Measurements from ENCODE around the gene PLA2G4D. TPM values are rescaled to one million over a fixed set of nuclear protein-coding genes. Genes with fewer than 3 reads are reported as not detected.
A peak's percentile ranks its signal among the peaks of the same experiment; 100 is the strongest.

PLA2G4D gene
- total RNA-seq, 1 donor from 2014 or later = 26.5 TPM

GRCh38 chr15:42118650-42119445, 24.5 kb upstream of the PLA2G4D start:
- no peak overlapping the region for H3K27ac ChIP-seq
- H3K4me3 ChIP-seq = no peak overlapping the region
- H3K9me3 ChIP-seq = no peaks in the 10 kb centered on the region
- intact Hi-C loops (cut with DNase I) = no loop called here
- no peaks in the 10 kb centered on the region for H3K27me3 ChIP-seq
- H3K4me1 ChIP-seq = peaks cover 10% of the 10 kb centered on the region
- H3K36me3 ChIP-seq = no peaks in the 10 kb centered on the region
- TF ChIP-seq POLR2A (IDR thresholded peaks at IDR 0.05) (no peak), CTCF (IDR thresholded peaks at IDR 0.05) (no peak), POLR2AphosphoS5 (IDR thresholded peaks at IDR 0.05; ENCODE audit: insufficient read depth in 1 of 2, low read depth in 1 of 2) (peak in 1 of 2 donors; percentile 14)
- no peak for DNase-seq (ENCODE audit: extremely low spot score in 2 of 2)

- intact Hi-C loops (cut with DNase I) = no loop called here
- H3K36me3 ChIP-seq = no peaks in the 10 kb centered on the region
- DNase-seq (ENCODE audit: extremely low spot score in 2 of 2) = no peak
- H3K4me3 ChIP-seq = no peak overlapping the region
- no peak overlapping the region for H3K27ac ChIP-seq
- no peaks in the 10 kb centered on the region for H3K9me3 ChIP-seq
- H3K4me1 ChIP-seq = no peaks in the 10 kb centered on the region
- no peaks in the 10 kb centered on the region for H3K27me3 ChIP-seq
- TF ChIP-seq POLR2A (IDR thresholded peaks at IDR 0.05) (no peak), CTCF (IDR thresholded peaks at IDR 0.05) (no peak), POLR2AphosphoS5 (IDR thresholded peaks at IDR 0.05; ENCODE audit: insufficient read depth in 1 of 2, low read depth in 1 of 2) (no peak)
Measured at GRCh38 chr15:42111924-42112323, 17.6 kb upstream of the PLA2G4D start.

- no peak overlapping the region for H3K4me3 ChIP-seq
- H3K27me3 ChIP-seq = no peaks in the 10 kb centered on the region
- no peak for TF ChIP-seq CTCF (IDR thresholded peaks at IDR 0.05)
- DNase-seq (ENCODE audit: extremely low spot score in 2 of 2) = no peak
- H3K9me3 ChIP-seq = no peaks in the 10 kb centered on the region
- H3K36me3 ChIP-seq = no peaks in the 10 kb centered on the region
- no peak overlapping the region for H3K27ac ChIP-seq
- no peaks in the 10 kb centered on the region for H3K4me1 ChIP-seq
- intact Hi-C loops (cut with DNase I) = no loop called here
Measured at GRCh38 chr15:42110367-42110766, 16.0 kb upstream of the PLA2G4D start.

GRCh38 chr15:42108806-42109205, 14.4 kb upstream of the PLA2G4D start:
- TF ChIP-seq POLR2A (IDR thresholded peaks at IDR 0.05) (no peak), CTCF (IDR thresholded peaks at IDR 0.05) (no peak), POLR2AphosphoS5 (IDR thresholded peaks at IDR 0.05; ENCODE audit: insufficient read depth in 1 of 2, low read depth in 1 of 2) (no peak)
- H3K9me3 ChIP-seq = no peaks in the 10 kb centered on the region
- no peaks in the 10 kb centered on the region for H3K36me3 ChIP-seq
- H3K27me3 ChIP-seq = no peaks in the 10 kb centered on the region
- intact Hi-C loops (cut with DNase I) = no loop called here
- no peak for DNase-seq (ENCODE audit: extremely low spot score in 2 of 2)
- no peak overlapping the region for H3K4me3 ChIP-seq
- H3K27ac ChIP-seq = no peak overlapping the region
- H3K4me1 ChIP-seq = no peaks in the 10 kb centered on the region

- Histone ChIP-seq H3K4me3 (no peak overlapping the region), H3K9me3 (no peaks in the 10 kb centered on the region), H3K27ac (no peak overlapping the region), H3K4me1 (no peaks in the 10 kb centered on the region), H3K27me3 (no peaks in the 10 kb centered on the region), H3K36me3 (no peaks in the 10 kb centered on the region)
- intact Hi-C loops (cut with DNase I) = no loop called here
- no peak for DNase-seq (ENCODE audit: extremely low spot score in 2 of 2)
- TF ChIP-seq POLR2AphosphoS5 (IDR thresholded peaks at IDR 0.05; ENCODE audit: insufficient read depth in 1 of 2, low read depth in 1 of 2) (no peak), POLR2A (IDR thresholded peaks at IDR 0.05) (no peak), CTCF (IDR thresholded peaks at IDR 0.05) (no peak)
Measured at GRCh38 chr15:42108189-42108588, 13.8 kb upstream of the PLA2G4D start.
